Activated CD4-positive, alpha-beta T cell treated with anti-CD3 and anti-CD28 coated beads for 36 hours (primary cell): Measurements from ENCODE around the gene SPOP. TPM values are rescaled to one million over a fixed set of nuclear protein-coding genes. Genes with fewer than 3 reads are reported as not detected.
"Not testable (repeated sequence)": the region's sequence is repeated elsewhere in the genome, so short reads cannot be mapped to it uniquely, and the experiment has no call there.

Experiments used
- ATAC-seq: fragments of 200-7000 bp; cut with Tn5 transposase; one replicate; pipeline ENCODE4 v1.10.0; 2021; ENCODE audit warnings: mild to moderate bottlenecking, moderate library complexity
- CTCF ChIA-PET: fragments of 350-600 bp; sonication (Branson Sonifier 250); formaldehyde crosslinking; loops from one replicate; lab custom pipeline; 2021; ENCODE audit warnings: antibody characterized with exemption; lab: Charles Lee
- POLR2A ChIA-PET: fragments of 350-600 bp; sonication (Branson Sonifier 250); formaldehyde crosslinking; loops from one replicate; lab custom pipeline; 2021; ENCODE audit warnings: antibody characterized with exemption, inconsistent platforms; lab: Charles Lee
- DNase-seq: peaks from one replicate; pipeline ENCODE4 v3.0.0-alpha.2; 2020
- H3K27ac Mint-ChIP-seq: one replicate; pipeline ENCODE4 v1.8.0; 2021; ENCODE audit warnings: mixed read lengths
- H3K27me3 Mint-ChIP-seq: one replicate; pipeline ENCODE4 v1.8.0; 2021; ENCODE audit warnings: mixed read lengths
- H3K36me3 Mint-ChIP-seq: one replicate; pipeline ENCODE4 v1.8.0; 2021; ENCODE audit warnings: low read depth, mixed read lengths
- H3K4me1 Mint-ChIP-seq: one replicate; pipeline ENCODE4 v1.8.0; 2021; ENCODE audit warnings: mixed read lengths
- H3K4me3 Mint-ChIP-seq: one replicate; pipeline ENCODE4 v1.8.0; 2021; ENCODE audit warnings: mild to moderate bottlenecking, moderate library complexity, mixed read lengths
- H3K9me3 Mint-ChIP-seq: one replicate; pipeline ENCODE4 v1.8.0; 2021; ENCODE audit warnings: low read depth, mixed read lengths
- intact Hi-C, 2 experiments: fragments of 100-400 bp; cut with DNase I in 1 of 2; cut with micrococcal nuclease in 1 of 2; formaldehyde crosslinking; loops; one replicate each; pipeline versions ENCODE4 v1.14.2 to v1.15.1; 2022 to 2024; cut with DNase I, micrococcal nuclease
- total RNA-seq, 2 experiments: library from RNA; stranded (reverse); gene quantifications; one replicate each; pipeline ENCODE4 v1.2.3, GENCODE V29; 2021

Gene SPOP
- total RNA-seq, 2 experiments from 2014 or later = 57.0 to 64.6 TPM

- no peak for DNase-seq
- Mint-ChIP-seq H3K4me1 (peaks cover 12% of the 10 kb centered on the region), H3K27ac (no peak overlapping the region), H3K9me3 (no peaks in the 10 kb centered on the region), H3K36me3 (peaks cover 13% of the 10 kb centered on the region), H3K4me3 (no peak overlapping the region), H3K27me3 (no peaks in the 10 kb centered on the region)
- ChIA-PET POLR2A (interaction anchor here (0.6 kb wide), 1 partner anchor 147 kb away, joined by 4 read pairs; no protein-coding TSS in a partner anchor), CTCF (interaction anchor here (0.7 to 2.4 kb wide), 4 partner anchors 15 to 313 kb away, joined by 4 to 21 read pairs (median 6); no protein-coding TSS in a partner anchor)
- no peak for ATAC-seq
- intact Hi-C loops = no loop called here
Observed at GRCh38 chr17:49681106-49681979, 3.4 kb upstream of the SPOP start.

GRCh38 chr17:49680314-49680713, 2.4 kb upstream of the SPOP start:
- no peaks in the 10 kb centered on the region for H3K27me3 Mint-ChIP-seq
- H3K4me1 Mint-ChIP-seq = peaks cover 22% of the 10 kb centered on the region
- no peak overlapping the region for H3K27ac Mint-ChIP-seq
- no peaks in the 10 kb centered on the region for H3K9me3 Mint-ChIP-seq
- H3K4me3 Mint-ChIP-seq = no peak overlapping the region
- POLR2A ChIA-PET = interaction anchor here (0.6 kb wide), 1 partner anchor 34 kb away, joined by 7 read pairs; no protein-coding TSS in a partner anchor
- CTCF ChIA-PET = interaction anchor here (0.7 to 2.4 kb wide), 4 partner anchors 16 to 111 kb away, joined by 4 to 21 read pairs (median 8); no protein-coding TSS in a partner anchor
- intact Hi-C loops = no loop called here
- H3K36me3 Mint-ChIP-seq = peaks cover 18% of the 10 kb centered on the region
- no peak for ATAC-seq
- no peak for DNase-seq

- ChIA-PET POLR2A (interaction anchor here (0.7 to 0.9 kb wide), 3 partner anchors 19 to 485 kb away, joined by 3 to 8 read pairs (median 6); no protein-coding TSS in a partner anchor), CTCF (interaction anchor here (0.6 to 0.8 kb wide), 2 partner anchors 10 to 729 kb away, joined by 3 read pairs; no protein-coding TSS in a partner anchor)
- Mint-ChIP-seq H3K36me3 (peaks cover 32% of the 10 kb centered on the region), H3K4me1 (peaks cover 43% of the 10 kb centered on the region), H3K9me3 (no peaks in the 10 kb centered on the region), H3K27me3 (no peaks in the 10 kb centered on the region), H3K4me3 (peak overlapping the region; percentile 95), H3K27ac (peak overlapping the region; percentile 96)
- intact Hi-C loops = loop anchor here (1.0 to 5.0 kb wide), 8 partner anchors 31 to 769 kb away; partner anchors contain the start of genes NXPH3 (in 1 of the 2), PPP1R9B (in 1 of the 2), UBE2Z (in 1 of the 2) and XYLT2 (in 1 of the 2)
- DNase-seq (peak; percentile 98), ATAC-seq (peak; percentile 67)
Observed at GRCh38 chr17:49677134-49677932, 564 bp downstream of the SPOP start.

DNA sequence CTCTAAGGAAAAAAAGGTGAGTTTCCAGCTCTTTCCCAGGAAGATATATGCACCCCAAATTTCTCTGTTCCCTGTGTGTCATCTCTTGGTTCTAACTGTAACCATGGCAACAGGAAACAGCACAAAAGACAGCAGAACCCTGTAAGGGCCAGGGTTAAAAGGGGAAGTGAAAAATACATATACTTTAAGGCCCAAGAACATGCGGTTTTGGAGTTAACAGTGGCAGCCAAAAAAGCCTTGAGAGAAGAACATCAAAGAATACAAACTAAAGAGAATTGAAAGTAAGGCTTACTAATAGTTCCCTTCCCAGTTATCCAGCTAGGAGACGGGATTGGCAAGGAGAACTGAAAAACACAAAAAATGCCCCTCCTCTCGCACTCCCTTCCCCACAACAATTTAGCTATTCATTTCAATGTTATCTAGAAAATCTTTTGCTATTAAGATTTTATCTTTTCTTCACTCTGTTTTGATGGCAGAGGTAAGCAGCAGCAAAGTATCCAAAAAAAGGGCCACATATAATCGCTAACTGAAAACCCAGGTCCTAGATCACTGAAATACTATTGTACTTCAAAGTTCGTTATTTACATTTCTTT, 1.5 kb downstream of the SPOP start:
- Mint-ChIP-seq H3K27me3 (no peaks in the 10 kb centered on the region), H3K27ac (peak overlapping the region; percentile 96), H3K9me3 (no peaks in the 10 kb centered on the region), H3K4me1 (peaks cover 48% of the 10 kb centered on the region), H3K36me3 (peaks cover 36% of the 10 kb centered on the region), H3K4me3 (peak overlapping the region; percentile 95)
- CTCF ChIA-PET = interaction anchor here (0.6 to 1.1 kb wide), 6 partner anchors 20 to 321 kb away, joined by 3 to 9 read pairs (median 3); no protein-coding TSS in a partner anchor
- peak; percentile 11 for ATAC-seq
- intact Hi-C loops = loop anchor here (1.0 to 5.0 kb wide), 8 partner anchors 30 to 768 kb away; partner anchors contain the start of genes PPP1R9B (in 1 of the 2), UBE2Z (in 1 of the 2) and XYLT2 (in 1 of the 2)
- DNase-seq = no peak
- POLR2A ChIA-PET = interaction anchor here (0.6 kb wide), 2 partner anchors 12 to 116 kb away, joined by 3 to 4 read pairs; no protein-coding TSS in a partner anchor

GRCh38 chr17:49674507-49674906, 3.4 kb downstream of the SPOP start:
- H3K27me3 Mint-ChIP-seq = no peaks in the 10 kb centered on the region
- ATAC-seq = no peak
- H3K4me3 Mint-ChIP-seq = no peak overlapping the region
- H3K27ac Mint-ChIP-seq = peak overlapping the region; percentile 96
- no peaks in the 10 kb centered on the region for H3K9me3 Mint-ChIP-seq
- DNase-seq = no peak
- ChIA-PET CTCF (interaction anchor here (0.6 to 1.6 kb wide), 10 partner anchors 9 to 595 kb away, joined by 3 to 8 read pairs (median 3); no protein-coding TSS in a partner anchor), POLR2A (interaction anchor here (0.6 kb wide), 1 partner anchor 104 kb away, joined by 3 read pairs; no protein-coding TSS in a partner anchor)
- H3K4me1 Mint-ChIP-seq = peaks cover 64% of the 10 kb centered on the region
- peaks cover 37% of the 10 kb centered on the region for H3K36me3 Mint-ChIP-seq
- intact Hi-C loops = no loop called here

GRCh38 chr17:49673679-49674078, 4.2 kb downstream of the SPOP start:
- H3K36me3 Mint-ChIP-seq = peaks cover 37% of the 10 kb centered on the region
- H3K27me3 Mint-ChIP-seq, H3K4me3 Mint-ChIP-seq, POLR2A ChIA-PET, DNase-seq, H3K27ac Mint-ChIP-seq, ATAC-seq, intact Hi-C loops, H3K9me3 Mint-ChIP-seq: not testable (repeated sequence)
- H3K4me1 Mint-ChIP-seq = peaks cover 64% of the 10 kb centered on the region
- CTCF ChIA-PET = interaction anchor here (0.6 to 1.6 kb wide), 6 partner anchors 12 to 594 kb away, joined by 3 to 8 read pairs (median 4); no protein-coding TSS in a partner anchor

GRCh38 chr17:49670641-49671040, 7.3 kb downstream of the SPOP start:
- ChIA-PET POLR2A (interaction anchor here (0.7 kb wide), 1 partner anchor 55 kb away, joined by 3 read pairs; no protein-coding TSS in a partner anchor), CTCF (interaction anchor here (0.7 to 1.4 kb wide), 4 partner anchors 10 to 101 kb away, joined by 3 to 4 read pairs (median 3); no protein-coding TSS in a partner anchor)
- DNase-seq (no peak), ATAC-seq (no peak)
- H3K4me3 Mint-ChIP-seq = no peak overlapping the region
- H3K36me3 Mint-ChIP-seq = peaks cover 24% of the 10 kb centered on the region
- intact Hi-C loops = no loop called here
- peaks cover 58% of the 10 kb centered on the region for H3K4me1 Mint-ChIP-seq
- H3K27me3 Mint-ChIP-seq = no peaks in the 10 kb centered on the region
- no peaks in the 10 kb centered on the region for H3K9me3 Mint-ChIP-seq
- no peak overlapping the region for H3K27ac Mint-ChIP-seq

DNA sequence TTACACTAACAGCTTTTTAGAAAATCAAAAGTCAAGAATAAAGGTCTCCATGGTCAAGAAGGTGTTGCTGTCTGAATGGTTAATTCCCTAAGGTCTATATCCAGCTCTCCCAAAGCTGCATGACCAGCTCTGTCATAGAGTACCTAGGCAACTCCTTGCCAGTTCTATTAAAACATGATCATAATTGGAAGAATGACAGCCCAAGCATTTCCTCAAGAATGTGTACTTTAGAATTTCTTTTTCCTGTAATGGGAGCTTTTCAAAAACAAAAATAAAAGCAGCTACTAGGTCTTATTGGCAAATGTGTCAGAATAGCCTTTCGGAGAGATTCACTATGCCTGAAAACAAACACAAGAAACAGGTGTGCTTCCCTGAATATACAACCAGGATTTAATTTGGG, 7.9 kb downstream of the SPOP start:
- Mint-ChIP-seq H3K4me1 (peaks cover 58% of the 10 kb centered on the region), H3K4me3 (no peak overlapping the region), H3K36me3 (peaks cover 19% of the 10 kb centered on the region), H3K27me3 (no peaks in the 10 kb centered on the region), H3K27ac (no peak overlapping the region), H3K9me3 (no peaks in the 10 kb centered on the region)
- DNase-seq (no peak), ATAC-seq (no peak)
- POLR2A ChIA-PET = no interaction called here
- intact Hi-C loops = no loop called here
- CTCF ChIA-PET = interaction anchor here (0.6 to 1.3 kb wide), 5 partner anchors 16 to 232 kb away, joined by 3 read pairs; no protein-coding TSS in a partner anchor

DNA sequence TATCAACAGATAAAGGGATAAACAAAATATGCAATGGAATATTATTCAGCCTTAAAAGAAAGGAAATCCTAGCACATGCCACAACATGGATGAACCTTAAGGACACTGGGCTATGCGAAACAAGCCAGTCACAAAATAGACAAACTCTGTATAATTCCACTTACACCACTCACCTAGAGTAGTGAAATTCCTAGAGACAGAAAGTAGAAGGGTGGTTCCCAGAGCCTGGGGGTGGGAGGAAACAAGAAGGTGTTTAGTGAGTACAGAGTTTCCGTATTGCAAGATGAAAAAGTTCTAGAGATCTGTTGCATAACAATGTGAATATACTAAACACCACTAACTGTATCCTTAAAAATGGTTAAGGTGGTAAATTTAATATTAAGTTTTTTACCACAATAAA, 10.0 kb downstream of the SPOP start:
- peak; percentile 19 for ATAC-seq
- CTCF ChIA-PET = no interaction called here

DNA sequence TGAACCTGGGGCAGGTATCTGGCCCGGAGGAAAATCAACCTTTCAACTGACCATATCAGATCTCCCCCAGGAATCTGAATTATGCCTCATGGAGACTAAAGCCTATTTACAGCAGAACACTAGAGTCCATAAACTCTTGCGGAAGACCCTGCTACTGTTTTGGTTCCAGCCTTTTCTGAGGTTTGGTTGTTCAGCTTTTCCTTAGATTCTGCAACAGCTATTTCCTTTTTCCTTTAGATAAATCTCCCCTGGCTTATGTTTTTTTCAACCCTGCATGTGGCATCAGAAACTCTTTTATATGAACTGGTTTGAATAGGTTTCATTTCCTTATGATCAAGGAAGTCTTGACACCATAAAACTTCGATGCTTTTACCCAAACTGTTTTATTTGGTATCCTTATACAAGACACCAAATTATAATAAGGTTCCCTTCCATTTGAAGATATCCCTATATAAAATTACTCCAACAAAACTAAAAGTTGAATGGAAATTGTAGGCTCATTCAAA, 13.1 kb downstream of the SPOP start:
- no peak for ATAC-seq
- intact Hi-C loops = no loop called here
- CTCF ChIA-PET = interaction anchor here (0.7 to 1.8 kb wide), 5 partner anchors 10 to 324 kb away, joined by 3 to 4 read pairs (median 4); no protein-coding TSS in a partner anchor
- Mint-ChIP-seq H3K9me3 (no peaks in the 10 kb centered on the region), H3K27ac (peak overlapping the region; percentile 27), H3K27me3 (no peaks in the 10 kb centered on the region), H3K4me1 (peaks cover 51% of the 10 kb centered on the region), H3K36me3 (peaks cover 17% of the 10 kb centered on the region), H3K4me3 (no peak overlapping the region)
- DNase-seq = no peak
- POLR2A ChIA-PET = interaction anchor here (0.7 kb wide), 1 partner anchor 11 kb away, joined by 3 read pairs; no protein-coding TSS in a partner anchor

More for the DNA sequence above, 10.0 kb downstream of the SPOP start:
- intact Hi-C loops = no loop called here
- H3K4me1 Mint-ChIP-seq = peaks cover 57% of the 10 kb centered on the region
- no peaks in the 10 kb centered on the region for H3K27me3 Mint-ChIP-seq
- H3K27ac Mint-ChIP-seq = no peak overlapping the region
- no peak overlapping the region for H3K4me3 Mint-ChIP-seq
- POLR2A ChIA-PET = no interaction called here
- peak; percentile 23 for DNase-seq
- H3K36me3 Mint-ChIP-seq = peaks cover 18% of the 10 kb centered on the region
- no peaks in the 10 kb centered on the region for H3K9me3 Mint-ChIP-seq
